Naive thymus-derived CD4-positive, alpha-beta T cell (primary cell): ENCODE results near the gene FNDC3A. TPM values are rescaled to one million over a fixed set of nuclear protein-coding genes. Genes with fewer than 3 reads are reported as not detected.
A peak's percentile ranks its signal among the peaks of the same experiment; 100 is the strongest.

Source experiments
- ATAC-seq: fragments of 150-1000 bp; cut with Tn5 transposase; 2 replicates; pipeline ENCODE4 v1.10.0; 2021; ENCODE audit warnings: mild to moderate bottlenecking, moderate library complexity
- CTCF ChIA-PET: fragments of 350-600 bp; sonication (Branson Sonifier 250); formaldehyde crosslinking; loops from one replicate; lab custom pipeline; 2021; ENCODE audit warnings: antibody characterized with exemption; lab: Charles Lee
- POLR2A ChIA-PET: fragments of 350-600 bp; sonication (Branson Sonifier 250); formaldehyde crosslinking; loops from one replicate; lab custom pipeline; 2021; ENCODE audit warnings: antibody characterized with exemption, inconsistent platforms; lab: Charles Lee
- DNase-seq, 9 donors: peaks; one replicate each; pipeline versions ENCODE4 v3.0.0 to v3.0.0-alpha.2; 2020 to 2022; ENCODE audit warnings: mixed read lengths in 1 of 9
- H3K27ac ChIP-seq: one replicate; pipeline ENCODE4 v1.7.0; 2013; ENCODE audit warnings: mild to moderate bottlenecking, low read depth, low read length, moderate library complexity
- H3K27me3 ChIP-seq, 2 donors: one replicate each; pipeline ENCODE4 v1.7.0; 2013; ENCODE audit warnings: low read length in 2 of 2, mild to moderate bottlenecking in 2 of 2, moderate library complexity in 2 of 2; ENCODE audit not compliant: control insufficient read depth in 2 of 2, insufficient read depth in 2 of 2
- H3K36me3 ChIP-seq, 3 experiments: 1 replicate in 2 of 3; 2 replicates in 1 of 3; pipeline ENCODE4 v1.7.0; 2013; ENCODE audit warnings: low read length in 3 of 3, mild to moderate bottlenecking in 3 of 3, moderate library complexity in 1 of 3; ENCODE audit not compliant: insufficient read depth in 3 of 3, control insufficient read depth in 2 of 3
- H3K4me1 ChIP-seq, 2 donors: one replicate each; pipeline ENCODE4 v1.7.0; 2013; ENCODE audit warnings: low read length in 2 of 2, mild to moderate bottlenecking in 2 of 2, moderate library complexity in 1 of 2; ENCODE audit not compliant: control insufficient read depth in 2 of 2, insufficient read depth in 2 of 2
- H3K4me3 ChIP-seq: 2 replicates; pipeline ENCODE4 v1.7.0; 2013; ENCODE audit warnings: mild to moderate bottlenecking, low read length
- H3K9me3 ChIP-seq, 3 experiments: 1 replicate in 2 of 3; 2 replicates in 1 of 3; pipeline ENCODE4 v1.7.0; 2013; ENCODE audit warnings: low read length in 3 of 3; ENCODE audit not compliant: control insufficient read depth in 2 of 3
- H3K27ac Mint-ChIP-seq, 9 donors: one replicate each; pipeline ENCODE4 v1.8.0; 2020 to 2022; ENCODE audit warnings: mixed read lengths in 9 of 9, mild to moderate bottlenecking in 8 of 9, moderate library complexity in 5 of 9, inconsistent platforms in 2 of 9
- H3K27me3 Mint-ChIP-seq, 5 donors: one replicate each; pipeline ENCODE4 v1.8.0; 2021 to 2022; ENCODE audit warnings: mixed read lengths in 5 of 5, mild to moderate bottlenecking in 1 of 5
- H3K36me3 Mint-ChIP-seq, 5 donors: one replicate each; pipeline ENCODE4 v1.8.0; 2020 to 2022; ENCODE audit warnings: mixed read lengths in 5 of 5, mild to moderate bottlenecking in 3 of 5, inconsistent platforms in 1 of 5
- H3K4me1 Mint-ChIP-seq, 7 donors: one replicate each; pipeline ENCODE4 v1.8.0; 2020 to 2022; ENCODE audit warnings: mixed read lengths in 7 of 7, mild to moderate bottlenecking in 3 of 7, inconsistent platforms in 1 of 7
- H3K4me3 Mint-ChIP-seq, 10 donors: one replicate each; pipeline ENCODE4 v1.8.0; 2020 to 2022; ENCODE audit warnings: mild to moderate bottlenecking in 10 of 10, mixed read lengths in 10 of 10, moderate library complexity in 6 of 10, inconsistent platforms in 2 of 10
- H3K9me3 Mint-ChIP-seq, 11 donors: one replicate each; pipeline ENCODE4 v1.8.0; 2020 to 2022; ENCODE audit warnings: mixed read lengths in 11 of 11, mild to moderate bottlenecking in 4 of 11, inconsistent platforms in 1 of 11, moderate library complexity in 1 of 11
- intact Hi-C, 2 donors: fragments of 100-400 bp; cut with micrococcal nuclease; formaldehyde crosslinking; loops; one replicate each; pipeline ENCODE4 v1.15.1; 2023
- polyA plus RNA-seq, 2 donors: library from polyadenylated mRNA; unstranded; fragments of 300-500 nt; fragmentation: Illumina TruSeq; gene quantifications; one replicate each; pipeline ENCODE4 v1.2.3, GENCODE V29; 2021
- total RNA-seq, 6 experiments: library from RNA in 5 of 6; stranded (reverse) in 5 of 6; gene quantifications; 1 replicate in 5 of 6; 2 replicates in 1 of 6; pipeline ENCODE4 v1.2.3 and lab custom pipeline; 2021 to 2026

FNDC3A gene
- total and polyA plus RNA-seq, 7 experiments from 2014 or later, result 12.0 to 46.4 (median 35.4) TPM

DNA sequence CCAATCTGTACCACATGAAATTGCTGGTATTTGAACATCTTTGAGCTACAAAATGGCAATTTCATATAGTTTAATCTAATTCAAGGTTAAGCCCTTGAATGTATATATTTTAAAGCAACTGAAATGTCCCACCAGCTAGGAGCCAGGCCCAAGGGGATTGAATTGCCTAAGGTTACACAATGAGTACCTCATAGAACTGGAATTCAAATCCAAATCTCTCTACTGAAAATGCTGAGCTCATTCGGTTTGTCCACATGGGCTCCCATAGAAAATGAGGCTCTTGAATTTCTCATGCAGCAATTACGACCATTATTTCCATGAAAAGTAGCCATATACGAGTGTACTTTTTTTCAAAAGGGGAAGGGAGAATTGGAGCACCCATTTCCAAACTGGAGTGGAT lies 31.5 kb upstream of the FNDC3A start:
- intact Hi-C loops, result no loop called here
- peaks cover 0 to 8% (median 5%) of the 10 kb centered on the region in 5 donors for H3K27me3 Mint-ChIP-seq
- H3K9me3 Mint-ChIP-seq, result peaks cover 0 to 2% (median 0%) of the 10 kb centered on the region in 11 donors
- DNase-seq (no peak), ATAC-seq (no peak)
- no peaks in the 10 kb centered on the region for H3K9me3 ChIP-seq
- H3K27me3 ChIP-seq, result no peaks in the 10 kb centered on the region
- no peak overlapping the region for H3K27ac ChIP-seq
- H3K36me3 ChIP-seq, result no peaks in the 10 kb centered on the region
- no peaks in the 10 kb centered on the region for H3K4me1 ChIP-seq
- H3K36me3 Mint-ChIP-seq, result no peaks in the 10 kb centered on the region
- peaks cover 6 to 11% (median 8%) of the 10 kb centered on the region in 7 donors for H3K4me1 Mint-ChIP-seq
- H3K4me3 Mint-ChIP-seq, result no peak overlapping the region
- ChIA-PET POLR2A (no interaction called here), CTCF (no interaction called here)
- H3K4me3 ChIP-seq, result no peak overlapping the region
- no peak overlapping the region for H3K27ac Mint-ChIP-seq

DNA sequence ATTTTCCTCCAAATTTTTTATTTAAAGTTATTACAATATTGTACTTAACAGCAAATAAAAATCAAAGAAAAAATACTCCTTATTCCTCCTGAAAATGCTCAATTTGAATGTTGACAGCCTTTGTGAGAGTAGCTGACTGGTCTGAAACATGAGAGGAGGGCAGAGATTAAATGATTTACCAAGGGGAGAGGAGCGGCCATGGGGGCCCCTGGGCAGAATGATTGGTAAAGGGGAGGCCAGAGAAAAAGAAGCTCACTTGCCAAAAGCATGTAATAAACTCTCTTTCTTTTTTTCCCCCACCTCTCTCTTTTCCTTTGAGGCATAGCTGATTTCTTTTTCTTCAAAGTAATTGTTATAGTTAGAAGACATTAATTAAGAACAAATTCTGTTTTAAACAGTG lies 30.1 kb upstream of the FNDC3A start:
- Histone ChIP-seq H3K4me1 (no peaks in the 10 kb centered on the region), H3K9me3 (no peaks in the 10 kb centered on the region), H3K36me3 (no peaks in the 10 kb centered on the region), H3K4me3 (no peak overlapping the region), H3K27ac (no peak overlapping the region), H3K27me3 (no peaks in the 10 kb centered on the region)
- DNase-seq, result no peak
- intact Hi-C loops, result no loop called here
- ChIA-PET POLR2A (no interaction called here), CTCF (no interaction called here)
- Mint-ChIP-seq H3K4me1 (no peaks in the 10 kb centered on the region), H3K27me3 (peaks cover 0 to 13% (median 5%) of the 10 kb centered on the region in 5 donors), H3K4me3 (no peak overlapping the region), H3K36me3 (no peaks in the 10 kb centered on the region), H3K9me3 (peaks cover 0 to 2% (median 0%) of the 10 kb centered on the region in 11 donors), H3K27ac (no peak overlapping the region)
- no peak for ATAC-seq

DNA sequence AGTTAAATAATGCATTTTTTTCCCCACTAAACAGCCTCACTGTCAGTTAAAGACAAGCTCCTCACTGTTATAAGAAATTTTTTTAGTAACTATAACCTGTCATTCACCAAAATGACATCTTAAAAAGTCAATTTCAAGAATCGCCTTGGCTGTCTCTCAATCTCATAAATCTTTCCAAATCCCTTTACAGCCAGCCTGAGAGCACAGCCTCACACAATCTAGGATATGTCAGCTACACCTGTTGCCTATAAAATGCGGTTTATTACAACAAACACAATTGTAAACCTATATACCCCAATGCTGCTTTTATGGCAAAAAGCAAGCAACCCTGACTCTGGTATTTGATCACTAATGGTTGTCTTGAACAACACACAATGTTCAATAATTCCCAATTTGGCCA lies 29.5 kb upstream of the FNDC3A start:
- H3K4me1 ChIP-seq, result no peaks in the 10 kb centered on the region
- H3K36me3 ChIP-seq, result no peaks in the 10 kb centered on the region
- no peaks in the 10 kb centered on the region for H3K9me3 ChIP-seq
- no peaks in the 10 kb centered on the region for H3K4me1 Mint-ChIP-seq
- ChIA-PET POLR2A (no interaction called here), CTCF (no interaction called here)
- ATAC-seq (no peak), DNase-seq (no peak)
- intact Hi-C loops, result no loop called here
- H3K4me3 ChIP-seq, result no peak overlapping the region
- no peaks in the 10 kb centered on the region for H3K36me3 Mint-ChIP-seq
- no peak overlapping the region for H3K4me3 Mint-ChIP-seq
- H3K27me3 Mint-ChIP-seq, result peaks cover 0 to 17% (median 5%) of the 10 kb centered on the region in 5 donors
- peaks cover 0 to 2% (median 0%) of the 10 kb centered on the region in 11 donors for H3K9me3 Mint-ChIP-seq
- no peaks in the 10 kb centered on the region for H3K27me3 ChIP-seq
- H3K27ac Mint-ChIP-seq, result no peak overlapping the region
- no peak overlapping the region for H3K27ac ChIP-seq

DNA sequence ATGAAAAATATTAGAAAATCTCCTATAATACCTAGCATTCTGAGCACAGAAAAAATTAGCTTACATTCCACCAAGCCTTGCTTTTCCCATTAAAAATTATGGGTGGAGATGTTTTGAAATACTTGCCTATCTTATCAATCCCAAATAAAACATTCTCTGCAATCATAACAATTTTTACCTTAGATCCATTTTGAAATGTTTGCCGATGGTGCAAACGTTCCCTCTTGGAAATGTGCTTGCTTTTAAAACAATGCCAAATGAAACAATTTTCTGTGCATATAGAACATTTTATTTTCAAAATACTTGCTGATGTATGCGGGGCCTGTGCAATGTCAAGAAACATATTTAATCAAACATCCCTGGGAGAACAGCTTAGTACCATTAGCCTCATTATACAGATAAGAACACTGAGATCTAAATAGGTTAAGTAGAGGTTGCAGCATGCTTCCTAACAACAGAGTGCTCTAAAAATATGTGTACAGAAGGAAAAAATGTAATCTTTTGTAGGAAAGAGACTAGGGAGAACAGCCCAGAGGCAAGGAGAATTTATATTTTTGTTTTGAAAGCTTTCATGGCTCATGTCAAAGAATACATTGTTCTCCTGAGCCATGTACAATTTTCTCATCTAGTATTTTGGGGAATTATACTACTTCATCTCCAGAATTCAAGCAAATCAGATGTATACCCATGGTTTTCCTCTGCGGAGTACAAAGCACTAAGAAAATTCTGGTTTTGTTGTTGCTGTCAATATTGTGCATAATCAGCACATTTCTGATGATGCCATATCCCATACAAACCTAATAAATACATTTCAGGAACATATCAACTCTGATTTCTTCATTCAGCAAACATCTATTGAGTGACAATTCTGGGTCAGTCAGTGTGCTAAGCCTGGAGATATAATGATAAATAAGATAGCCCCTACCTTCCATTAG lies 25.9 kb upstream of the FNDC3A start:
- H3K4me3 ChIP-seq, result no peak overlapping the region
- no peaks in the 10 kb centered on the region for H3K9me3 ChIP-seq
- Mint-ChIP-seq H3K27ac (peak overlapping the region in 1 of 9 donors; percentile 21), H3K4me3 (no peak overlapping the region), H3K36me3 (no peaks in the 10 kb centered on the region), H3K4me1 (no peaks in the 10 kb centered on the region), H3K27me3 (peaks cover 0 to 29% (median 0%) of the 10 kb centered on the region in 5 donors), H3K9me3 (peaks cover 0 to 2% (median 0%) of the 10 kb centered on the region in 11 donors)
- no peak for DNase-seq
- intact Hi-C loops, result no loop called here
- no peaks in the 10 kb centered on the region for H3K4me1 ChIP-seq
- H3K36me3 ChIP-seq, result no peaks in the 10 kb centered on the region
- CTCF ChIA-PET, result no interaction called here
- POLR2A ChIA-PET, result no interaction called here
- H3K27me3 ChIP-seq, result no peaks in the 10 kb centered on the region
- no peak for ATAC-seq
- no peak overlapping the region for H3K27ac ChIP-seq

DNA sequence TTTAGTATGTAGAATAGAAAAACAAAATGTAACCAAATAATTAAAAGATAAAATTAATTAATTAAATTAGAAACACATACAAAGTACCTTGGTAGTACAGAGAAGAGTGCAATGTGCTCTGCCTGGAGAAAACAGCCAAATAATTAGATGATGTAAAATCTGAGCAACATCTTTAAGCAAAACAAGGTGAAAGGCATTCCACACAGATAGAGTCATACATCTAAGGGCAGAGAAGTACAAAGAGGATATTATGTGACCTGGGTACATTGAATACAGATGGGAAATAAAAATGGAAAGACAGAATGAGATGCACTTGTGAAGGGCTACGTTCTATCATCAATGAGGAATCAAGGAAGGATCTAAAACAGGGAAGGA lies 25.2 kb upstream of the FNDC3A start:
- no peak overlapping the region for H3K27ac ChIP-seq
- H3K36me3 ChIP-seq, result no peaks in the 10 kb centered on the region
- H3K4me1 ChIP-seq, result no peaks in the 10 kb centered on the region
- intact Hi-C loops, result no loop called here
- Mint-ChIP-seq H3K4me3 (no peak overlapping the region), H3K27ac (no peak overlapping the region), H3K27me3 (peaks cover 0 to 29% (median 0%) of the 10 kb centered on the region in 5 donors), H3K36me3 (no peaks in the 10 kb centered on the region), H3K4me1 (no peaks in the 10 kb centered on the region), H3K9me3 (peaks cover 0 to 2% (median 0%) of the 10 kb centered on the region in 11 donors)
- no peak overlapping the region for H3K4me3 ChIP-seq
- DNase-seq (no peak), ATAC-seq (no peak)
- H3K27me3 ChIP-seq, result no peaks in the 10 kb centered on the region
- ChIA-PET POLR2A (no interaction called here), CTCF (no interaction called here)
- H3K9me3 ChIP-seq, result no peaks in the 10 kb centered on the region

DNA sequence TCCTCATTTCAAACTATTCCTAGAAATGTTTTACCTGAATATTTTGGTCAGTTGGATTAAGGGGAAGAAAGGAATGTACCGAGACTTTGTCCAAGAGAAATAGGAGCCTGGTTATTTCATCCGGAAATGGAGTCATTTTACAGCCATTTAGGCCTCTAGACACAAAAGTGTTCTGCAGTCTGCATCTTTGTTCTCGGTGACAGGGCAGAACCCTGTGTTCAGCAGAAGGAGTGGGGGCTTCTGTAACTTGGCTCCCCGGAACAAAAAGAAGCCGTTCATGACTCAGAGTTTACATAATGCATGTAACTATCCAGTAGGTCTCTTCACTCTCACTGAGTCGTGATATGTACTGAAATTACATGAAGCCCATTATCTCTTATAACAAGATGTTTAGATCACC lies 21.6 kb upstream of the FNDC3A start:
- ChIA-PET CTCF (no interaction called here), POLR2A (no interaction called here)
- Histone ChIP-seq H3K4me3 (no peak overlapping the region), H3K36me3 (no peaks in the 10 kb centered on the region), H3K27ac (no peak overlapping the region), H3K9me3 (no peaks in the 10 kb centered on the region), H3K27me3 (no peaks in the 10 kb centered on the region), H3K4me1 (no peaks in the 10 kb centered on the region)
- no peaks in the 10 kb centered on the region for H3K36me3 Mint-ChIP-seq
- no peak for ATAC-seq
- intact Hi-C loops, result no loop called here
- no peak for DNase-seq
- H3K4me3 Mint-ChIP-seq, result no peak overlapping the region
- H3K4me1 Mint-ChIP-seq, result peaks cover 0 to 2% (median 0%) of the 10 kb centered on the region in 7 donors
- H3K27ac Mint-ChIP-seq, result no peak overlapping the region
- H3K27me3 Mint-ChIP-seq, result peaks cover 0 to 34% (median 5%) of the 10 kb centered on the region in 5 donors
- H3K9me3 Mint-ChIP-seq, result no peaks in the 10 kb centered on the region

DNA sequence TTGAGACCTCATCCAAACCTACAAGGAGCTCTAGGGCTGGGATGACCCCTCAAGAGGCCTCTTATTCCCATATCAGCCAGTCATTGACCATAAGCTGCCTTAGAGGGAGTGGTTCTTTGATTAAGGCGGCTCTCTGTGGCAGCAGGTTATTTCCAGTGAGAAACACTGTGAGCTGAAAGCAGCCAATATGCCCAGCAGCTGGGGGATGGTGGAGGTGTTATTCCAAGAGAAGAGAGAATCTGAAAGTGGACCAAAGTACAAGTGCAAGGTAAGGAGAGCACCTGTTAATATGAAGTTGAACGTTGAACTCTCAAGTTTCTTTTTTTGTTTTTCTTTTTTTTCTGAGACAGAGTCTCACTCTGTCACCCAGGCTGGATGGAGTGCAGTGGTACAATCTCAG lies 20.2 kb upstream of the FNDC3A start:
- CTCF ChIA-PET, result no interaction called here
- no peak for ATAC-seq
- no peak overlapping the region for H3K27ac Mint-ChIP-seq

More for the DNA sequence above, 20.2 kb upstream of the FNDC3A start:
- Histone ChIP-seq H3K4me1 (no peaks in the 10 kb centered on the region), H3K9me3 (no peaks in the 10 kb centered on the region), H3K27ac (no peak overlapping the region), H3K27me3 (no peaks in the 10 kb centered on the region), H3K36me3 (no peaks in the 10 kb centered on the region), H3K4me3 (no peak overlapping the region)
- intact Hi-C loops, result no loop called here
- POLR2A ChIA-PET, result interaction anchor here (0.6 kb wide), 1 partner anchor 137 kb away, joined by 5 read pairs; no protein-coding TSS in a partner anchor
- Mint-ChIP-seq H3K4me1 (peaks cover 0 to 2% (median 0%) of the 10 kb centered on the region in 7 donors), H3K27me3 (peaks cover 0 to 28% (median 5%) of the 10 kb centered on the region in 5 donors), H3K36me3 (no peaks in the 10 kb centered on the region), H3K4me3 (no peak overlapping the region), H3K9me3 (peaks cover 0 to 4% (median 0%) of the 10 kb centered on the region in 11 donors)
- DNase-seq, result no peak
